ENCODE results near the gene ZDHHC3.

- TF ChIP-seq CTCF (conservative IDR thresholded peaks at IDR 0.05 in 1 of 2, IDR thresholded peaks at IDR 0.05 in 1 of 2; ENCODE audit: extremely low read depth in 1 of 2, insufficient read depth in 1 of 2, low read depth in 1 of 2, low read length in 2 of 2): no peak
- no peak for TF ChIP-seq EZH2 (IDR thresholded peaks at IDR 0.05; ENCODE audit: borderline replicate concordance, low read length)
These were observed 6.7 kb downstream of the ZDHHC3 start for GRCh38 chr3:44969154-44969827.
